Natural killer cell (primary cell): ENCODE results near the gene ASB3. TPM values are rescaled to one million over a fixed set of nuclear protein-coding genes. Genes with fewer than 3 reads are reported as not detected.

ENCODE experiments used
- ATAC-seq, 3 donors: fragments of 150-1000 bp in 2 of 3; fragments of 200-7000 bp in 1 of 3; cut with Tn5 transposase; 1 replicate in 1 of 3; 2 replicates in 2 of 3; pipeline ENCODE4 v1.10.0; 2021; ENCODE audit warnings: mild to moderate bottlenecking in 2 of 3, moderate library complexity in 2 of 3
- DNase-seq, 2 donors: peaks; one replicate each; pipeline versions ENCODE4 v3.0.0 to v3.0.0-alpha.2; 2013 to 2021; ENCODE audit warnings: mixed read lengths in 1 of 2
- H3K27ac ChIP-seq: one replicate; pipeline ENCODE4 v1.5.1; 2013; ENCODE audit warnings: mild to moderate bottlenecking, low read length
- H3K27me3 ChIP-seq: one replicate; pipeline ENCODE4 v1.6.1; 2013; ENCODE audit warnings: low read length; ENCODE audit not compliant: control insufficient read depth, insufficient read depth
- H3K36me3 ChIP-seq: one replicate; pipeline ENCODE4 v1.6.1; 2013; ENCODE audit warnings: low read length; ENCODE audit not compliant: control insufficient read depth, insufficient read depth
- H3K4me1 ChIP-seq: one replicate; pipeline ENCODE4 v1.6.1; 2013; ENCODE audit warnings: low read length; ENCODE audit not compliant: control insufficient read depth, insufficient read depth
- H3K4me3 ChIP-seq: one replicate; pipeline ENCODE4 v1.5.1; 2013; ENCODE audit warnings: low read length
- H3K9me3 ChIP-seq: one replicate; pipeline ENCODE4 v1.6.1; 2013; ENCODE audit warnings: low read length; ENCODE audit not compliant: control insufficient read depth, insufficient read depth
- H3K27ac Mint-ChIP-seq, 2 donors: one replicate each; pipeline ENCODE4 v1.8.0; 2022; ENCODE audit warnings: mild to moderate bottlenecking in 2 of 2, mixed read lengths in 2 of 2, moderate library complexity in 1 of 2
- H3K27me3 Mint-ChIP-seq, 2 donors: one replicate each; pipeline ENCODE4 v1.8.0; 2022; ENCODE audit warnings: low read depth in 2 of 2, mixed read lengths in 2 of 2
- H3K36me3 Mint-ChIP-seq: one replicate; pipeline ENCODE4 v1.8.0; 2022; ENCODE audit warnings: mixed read lengths
- H3K4me1 Mint-ChIP-seq, 2 donors: one replicate each; pipeline ENCODE4 v1.8.0; 2022; ENCODE audit warnings: mixed read lengths in 2 of 2
- H3K4me3 Mint-ChIP-seq: one replicate; pipeline ENCODE4 v1.8.0; 2022; ENCODE audit warnings: mild to moderate bottlenecking, moderate library complexity, mixed read lengths
- H3K9me3 Mint-ChIP-seq, 2 donors: one replicate each; pipeline ENCODE4 v1.8.0; 2022; ENCODE audit warnings: mixed read lengths in 2 of 2
- WGBS: methylation state at CpG from one replicate; pipeline ENCODE4 v1.1.7; 2013; ENCODE audit warnings: missing lambda C conversion rate; ENCODE audit not compliant: insufficient coverage; 5-methylcytosine and 5-hydroxymethylcytosine counted together
- intact Hi-C: fragments of 100-400 bp; cut with micrococcal nuclease; formaldehyde crosslinking; loops from one replicate; pipeline ENCODE4 v1.14.2; 2022
- total RNA-seq, 4 donors: library from RNA; stranded (reverse); fragments of 120-200 nt in 1 of 4; gene quantifications; one replicate each; pipeline versions ENCODE4 v1.2.3 to v1.2.4, GENCODE V29; 2013 to 2022
- TF ChIP-seq, protein P1 (sequence below): fragments of 200-600 bp; IDR thresholded peaks from one replicate; pipeline ENCODE4 v1.8.0; 2022; ENCODE audit warnings: antibody characterized with exemption

ASB3 gene
- total RNA-seq, 3 donors from 2014 or later (not counting 1 experiment from before 2014, with no cell fraction given), result 27.9 to 37.0 (median 29.6) TPM

GRCh38 chr2:53739032-53739431 lies 47.7 kb downstream of the ASB3 start:
- Histone ChIP-seq H3K4me3 (no peak overlapping the region), H3K36me3 (peaks cover 3% of the 10 kb centered on the region), H3K4me1 (no peaks in the 10 kb centered on the region), H3K9me3 (no peaks in the 10 kb centered on the region), H3K27me3 (no peaks in the 10 kb centered on the region), H3K27ac (no peak overlapping the region)
- H3K4me1 Mint-ChIP-seq, result peaks cover 18 to 21% of the 10 kb centered on the region in 2 donors
- no CpG with 5 or more reads among the region's 1 CpG for WGBS
- H3K36me3 Mint-ChIP-seq, result no peaks in the 10 kb centered on the region
- no peak for ATAC-seq
- intact Hi-C loops, result no loop called here
- H3K27ac Mint-ChIP-seq, result no peak overlapping the region
- H3K4me3 Mint-ChIP-seq, result no peak overlapping the region
- DNase-seq, result no peak
- TF ChIP-seq, protein P1, sequence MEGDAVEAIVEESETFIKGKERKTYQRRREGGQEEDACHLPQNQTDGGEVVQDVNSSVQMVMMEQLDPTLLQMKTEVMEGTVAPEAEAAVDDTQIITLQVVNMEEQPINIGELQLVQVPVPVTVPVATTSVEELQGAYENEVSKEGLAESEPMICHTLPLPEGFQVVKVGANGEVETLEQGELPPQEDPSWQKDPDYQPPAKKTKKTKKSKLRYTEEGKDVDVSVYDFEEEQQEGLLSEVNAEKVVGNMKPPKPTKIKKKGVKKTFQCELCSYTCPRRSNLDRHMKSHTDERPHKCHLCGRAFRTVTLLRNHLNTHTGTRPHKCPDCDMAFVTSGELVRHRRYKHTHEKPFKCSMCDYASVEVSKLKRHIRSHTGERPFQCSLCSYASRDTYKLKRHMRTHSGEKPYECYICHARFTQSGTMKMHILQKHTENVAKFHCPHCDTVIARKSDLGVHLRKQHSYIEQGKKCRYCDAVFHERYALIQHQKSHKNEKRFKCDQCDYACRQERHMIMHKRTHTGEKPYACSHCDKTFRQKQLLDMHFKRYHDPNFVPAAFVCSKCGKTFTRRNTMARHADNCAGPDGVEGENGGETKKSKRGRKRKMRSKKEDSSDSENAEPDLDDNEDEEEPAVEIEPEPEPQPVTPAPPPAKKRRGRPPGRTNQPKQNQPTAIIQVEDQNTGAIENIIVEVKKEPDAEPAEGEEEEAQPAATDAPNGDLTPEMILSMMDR, result no peak
- H3K9me3 Mint-ChIP-seq, result no peaks in the 10 kb centered on the region
- H3K27me3 Mint-ChIP-seq, result no peaks in the 10 kb centered on the region

DNA sequence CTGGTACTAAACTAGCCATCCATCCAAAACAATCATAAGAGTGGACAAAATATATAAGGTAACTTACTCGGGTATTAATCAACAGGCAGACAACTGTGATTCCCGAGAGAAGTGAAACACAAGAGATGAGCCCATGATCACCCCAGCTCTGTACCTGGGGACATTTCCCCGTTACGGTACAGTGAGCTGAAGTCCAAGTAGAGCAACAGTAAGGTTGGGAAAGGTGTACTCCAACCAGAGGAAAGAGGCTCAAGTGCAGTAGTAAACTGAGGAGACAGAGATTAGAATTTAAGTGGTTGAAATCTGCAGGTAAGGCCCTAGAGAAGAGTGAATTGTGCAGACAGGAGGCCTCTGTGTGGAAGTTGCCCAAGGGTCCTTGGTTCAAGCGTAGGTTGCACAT lies 49.7 kb downstream of the ASB3 start:
- Histone ChIP-seq H3K27ac (no peak overlapping the region), H3K9me3 (no peaks in the 10 kb centered on the region), H3K4me3 (no peak overlapping the region), H3K36me3 (peaks cover 3% of the 10 kb centered on the region), H3K27me3 (no peaks in the 10 kb centered on the region), H3K4me1 (no peaks in the 10 kb centered on the region)
- H3K27ac Mint-ChIP-seq, result no peak overlapping the region
- DNase-seq, result no peak
- H3K36me3 Mint-ChIP-seq, result no peaks in the 10 kb centered on the region
- no peak for ATAC-seq
- H3K9me3 Mint-ChIP-seq, result no peaks in the 10 kb centered on the region
- intact Hi-C loops, result no loop called here
- 97% methylated on average over 5 of the region's 5 CpGs for WGBS
- H3K27me3 Mint-ChIP-seq, result no peaks in the 10 kb centered on the region
- TF ChIP-seq, protein P1, result no peak
- H3K4me1 Mint-ChIP-seq, result peaks cover 15% of the 10 kb centered on the region in 2 donors
- no peak overlapping the region for H3K4me3 Mint-ChIP-seq

- intact Hi-C loops, result no loop called here
- Histone ChIP-seq H3K36me3 (peaks cover 10% of the 10 kb centered on the region), H3K4me3 (no peak overlapping the region), H3K4me1 (no peaks in the 10 kb centered on the region), H3K27me3 (no peaks in the 10 kb centered on the region), H3K9me3 (no peaks in the 10 kb centered on the region), H3K27ac (no peak overlapping the region)
- H3K4me1 Mint-ChIP-seq, result peaks cover 9 to 11% of the 10 kb centered on the region in 2 donors
- TF ChIP-seq, protein P1, result no peak
- H3K4me3 Mint-ChIP-seq, result no peak overlapping the region
- WGBS, result 100% methylated on average over 1 of the region's 1 CpG
- no peak for ATAC-seq
- no peaks in the 10 kb centered on the region for H3K9me3 Mint-ChIP-seq
- H3K27ac Mint-ChIP-seq, result no peak overlapping the region
- no peaks in the 10 kb centered on the region for H3K36me3 Mint-ChIP-seq
- DNase-seq, result no peak
- H3K27me3 Mint-ChIP-seq, result no peaks in the 10 kb centered on the region
Measured at GRCh38 chr2:53729143-53729762, 57.5 kb downstream of the ASB3 start.

GRCh38 chr2:53727921-53728320 lies 58.8 kb downstream of the ASB3 start:
- ATAC-seq, result no peak
- H3K4me3 ChIP-seq, result no peak overlapping the region
- TF ChIP-seq, protein P1, result no peak
- no peaks in the 10 kb centered on the region for H3K9me3 ChIP-seq
- H3K4me1 Mint-ChIP-seq, result peaks cover 12 to 17% of the 10 kb centered on the region in 2 donors
- no peaks in the 10 kb centered on the region for H3K4me1 ChIP-seq
- 96% methylated on average over 3 of the region's 3 CpGs for WGBS
- H3K9me3 Mint-ChIP-seq, result no peaks in the 10 kb centered on the region
- no peak overlapping the region for H3K4me3 Mint-ChIP-seq
- no peak for DNase-seq
- no peak overlapping the region for H3K27ac ChIP-seq
- no peaks in the 10 kb centered on the region for H3K27me3 Mint-ChIP-seq
- no peaks in the 10 kb centered on the region for H3K36me3 Mint-ChIP-seq
- H3K27ac Mint-ChIP-seq, result peak overlapping the region in 1 of 2 donors; percentile 47
- no peaks in the 10 kb centered on the region for H3K27me3 ChIP-seq
- intact Hi-C loops, result no loop called here
- H3K36me3 ChIP-seq, result peaks cover 9% of the 10 kb centered on the region
